ENCODE measurements around the gene ADAMTSL2. TPM values are rescaled to one million over a fixed set of nuclear protein-coding genes. Genes with fewer than 3 reads are reported as not detected.

The ADAMTSL2 gene
- total and polyA plus RNA-seq, 12 donors = 1.00 to 138 (median 56.8) TPM

DNA sequence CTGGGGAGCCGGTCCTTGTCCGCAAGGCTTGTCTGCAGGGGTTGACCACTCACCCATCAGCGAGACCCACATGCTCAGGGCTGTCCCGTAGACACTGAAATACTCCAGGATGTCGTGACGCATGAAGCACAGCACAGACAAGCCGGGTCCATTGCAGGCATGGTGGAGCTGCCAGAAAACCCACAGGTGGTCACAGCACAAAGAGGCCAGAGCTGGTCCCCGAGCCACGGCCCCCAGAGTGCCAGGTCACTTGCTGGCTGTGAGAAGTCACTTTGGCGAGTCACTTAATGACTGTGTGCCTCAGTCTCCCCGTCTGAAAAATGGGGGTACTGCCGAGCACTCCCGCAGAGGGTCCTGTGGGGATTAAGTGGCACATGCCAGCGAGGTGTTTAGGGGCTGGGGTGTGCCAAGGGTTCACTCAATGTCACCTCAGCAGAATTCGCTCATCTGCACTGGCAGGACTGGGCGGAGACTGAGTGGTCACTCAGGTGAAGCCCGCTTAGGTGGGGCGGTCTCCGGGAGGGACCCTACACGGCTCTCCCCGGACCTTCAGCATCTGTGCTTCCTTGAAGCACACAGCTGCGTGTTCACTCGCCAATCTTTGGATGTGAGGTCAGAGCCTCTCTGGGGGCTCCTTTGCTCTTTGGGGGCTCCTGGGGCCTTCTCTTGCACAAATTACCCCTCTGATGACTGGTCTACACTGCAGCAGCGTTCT, 14.2 kb upstream of the ADAMTSL2 start:
- no peak for TF ChIP-seq POLR2A (IDR thresholded peaks at IDR 0.05)
- TF ChIP-seq, protein P1, sequence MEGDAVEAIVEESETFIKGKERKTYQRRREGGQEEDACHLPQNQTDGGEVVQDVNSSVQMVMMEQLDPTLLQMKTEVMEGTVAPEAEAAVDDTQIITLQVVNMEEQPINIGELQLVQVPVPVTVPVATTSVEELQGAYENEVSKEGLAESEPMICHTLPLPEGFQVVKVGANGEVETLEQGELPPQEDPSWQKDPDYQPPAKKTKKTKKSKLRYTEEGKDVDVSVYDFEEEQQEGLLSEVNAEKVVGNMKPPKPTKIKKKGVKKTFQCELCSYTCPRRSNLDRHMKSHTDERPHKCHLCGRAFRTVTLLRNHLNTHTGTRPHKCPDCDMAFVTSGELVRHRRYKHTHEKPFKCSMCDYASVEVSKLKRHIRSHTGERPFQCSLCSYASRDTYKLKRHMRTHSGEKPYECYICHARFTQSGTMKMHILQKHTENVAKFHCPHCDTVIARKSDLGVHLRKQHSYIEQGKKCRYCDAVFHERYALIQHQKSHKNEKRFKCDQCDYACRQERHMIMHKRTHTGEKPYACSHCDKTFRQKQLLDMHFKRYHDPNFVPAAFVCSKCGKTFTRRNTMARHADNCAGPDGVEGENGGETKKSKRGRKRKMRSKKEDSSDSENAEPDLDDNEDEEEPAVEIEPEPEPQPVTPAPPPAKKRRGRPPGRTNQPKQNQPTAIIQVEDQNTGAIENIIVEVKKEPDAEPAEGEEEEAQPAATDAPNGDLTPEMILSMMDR (IDR thresholded peaks at IDR 0.05) = no peak
- H3K27ac ChIP-seq = no peak overlapping the region
- 80 to 87% (median 82%) methylated on average over 11 to 24 of the region's 24 CpGs for WGBS, 4 donors
- no peak for DNase-seq
- H3K4me3 ChIP-seq = no peak overlapping the region
- intact Hi-C loops (cut with DNase I) = no loop called here
- H3K36me3 ChIP-seq (replicated peaks in 1 of 2) = no peaks in the 10 kb centered on the region
- no peaks in the 10 kb centered on the region for H3K9me3 ChIP-seq (replicated peaks in 1 of 3)
- H3K4me1 ChIP-seq (replicated peaks in 1 of 2) = no peaks in the 10 kb centered on the region
- H3K27me3 ChIP-seq = no peaks in the 10 kb centered on the region

DNA sequence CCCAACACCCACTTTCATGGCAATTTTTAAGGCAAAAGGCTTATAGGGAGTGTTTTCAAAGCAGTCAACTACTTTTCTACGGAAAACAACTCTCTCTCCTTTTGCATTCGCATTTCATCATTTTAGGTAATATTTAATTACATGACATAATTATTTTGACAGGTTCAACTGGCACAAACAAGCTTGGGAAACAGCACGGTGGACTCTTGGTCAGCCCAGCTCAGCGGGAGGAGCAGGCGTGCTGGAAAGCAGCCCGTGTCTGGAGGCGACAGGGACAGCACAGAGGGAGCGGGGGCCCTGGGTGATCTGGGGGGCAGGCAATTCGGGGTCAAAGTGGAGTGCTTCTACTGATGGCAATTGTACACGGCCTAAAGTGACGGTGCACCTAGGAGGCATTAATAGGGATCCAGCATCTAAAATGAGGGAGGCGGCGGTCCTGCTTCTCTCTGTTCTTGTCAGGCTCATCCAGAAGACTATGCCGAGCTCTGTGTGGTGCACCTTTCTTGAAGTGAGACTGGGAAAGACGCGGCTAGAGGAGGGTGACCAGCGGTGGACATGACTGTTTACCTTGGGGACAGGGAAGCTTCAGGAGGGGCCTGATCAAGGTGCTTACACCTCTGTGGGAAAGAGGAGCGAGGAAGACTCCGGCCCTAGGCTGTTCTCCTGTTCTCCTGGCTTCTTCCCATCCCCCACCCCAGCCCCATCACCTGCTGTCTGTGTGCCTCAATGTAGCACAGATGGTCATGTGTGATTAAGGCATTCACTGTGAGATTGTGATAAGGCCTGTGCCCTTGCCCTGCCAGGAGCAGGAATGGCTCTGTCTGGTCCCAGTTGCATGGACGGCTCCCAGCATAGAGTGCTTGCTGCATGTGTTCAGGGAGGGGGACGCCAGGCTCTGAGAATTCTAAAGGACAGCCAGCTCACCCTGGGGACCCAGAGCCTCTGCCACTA, 13.1 kb upstream of the ADAMTSL2 start:
- Histone ChIP-seq H3K9me3 (replicated peaks in 1 of 3) (no peaks in the 10 kb centered on the region), H3K4me3 (no peak overlapping the region), H3K36me3 (replicated peaks in 1 of 2) (no peaks in the 10 kb centered on the region), H3K27ac (no peak overlapping the region), H3K27me3 (no peaks in the 10 kb centered on the region), H3K4me1 (replicated peaks in 1 of 2) (peaks cover 0 to 2% of the 10 kb centered on the region in 2 donors)
- no peak for DNase-seq
- intact Hi-C loops (cut with DNase I) = no loop called here
- 83 to 89% (median 88%) methylated on average over 20 to 21 of the region's 21 CpGs for WGBS, 4 donors
- TF ChIP-seq, protein P1 (IDR thresholded peaks at IDR 0.05) = no peak
- TF ChIP-seq POLR2A (IDR thresholded peaks at IDR 0.05) = no peak

DNA sequence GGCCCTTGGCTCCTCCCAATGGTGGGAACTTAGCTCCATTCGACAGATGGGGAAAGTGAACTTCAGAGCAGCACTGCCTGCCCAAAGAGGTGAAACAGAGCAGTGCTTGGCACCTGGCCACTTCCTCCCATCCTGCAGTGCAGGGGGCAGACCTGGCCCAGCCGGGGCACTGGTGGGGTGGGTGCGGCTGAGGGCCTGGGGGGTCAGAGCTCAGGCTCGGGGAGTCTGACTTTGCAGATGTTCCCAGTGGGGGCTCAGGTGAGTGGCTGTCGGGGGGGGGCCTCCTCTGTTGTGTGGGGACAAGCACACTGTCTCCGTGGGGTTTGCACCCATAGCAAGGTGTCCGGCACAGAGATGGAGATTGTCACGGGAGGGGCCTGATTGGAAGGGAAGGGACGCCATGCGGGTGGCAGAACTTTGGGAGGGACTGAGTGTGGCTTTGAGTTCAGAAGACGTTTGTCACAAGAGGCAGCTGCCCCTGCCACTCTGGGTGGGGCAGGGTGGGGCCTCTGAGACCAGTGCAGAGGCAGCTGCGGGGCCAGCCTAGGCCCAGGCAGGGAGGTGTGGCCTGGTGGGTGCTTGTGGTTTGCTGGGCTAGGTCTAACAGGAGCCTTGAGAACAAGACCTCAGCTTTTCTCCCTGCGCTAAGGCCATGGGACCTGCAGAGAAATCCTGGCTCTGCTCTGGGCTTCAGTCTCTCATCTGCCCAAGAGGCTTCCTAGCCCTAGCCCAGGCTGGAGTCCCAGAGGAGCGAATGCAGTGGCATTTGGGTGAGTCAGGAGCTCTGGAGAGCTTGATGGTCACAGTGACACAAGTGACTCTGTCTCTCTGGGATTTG, 12.2 kb upstream of the ADAMTSL2 start:
- Histone ChIP-seq H3K4me1 (replicated peaks in 1 of 2) (peaks cover 4 to 11% of the 10 kb centered on the region in 2 donors), H3K36me3 (replicated peaks in 1 of 2) (no peaks in the 10 kb centered on the region), H3K27ac (no peak overlapping the region), H3K27me3 (no peaks in the 10 kb centered on the region), H3K9me3 (replicated peaks in 1 of 3) (no peaks in the 10 kb centered on the region), H3K4me3 (no peak overlapping the region)
- WGBS, 4 donors = 73 to 86% (median 84%) methylated on average over 8 to 14 of the region's 14 CpGs
- no peak for TF ChIP-seq POLR2A (IDR thresholded peaks at IDR 0.05)
- TF ChIP-seq, protein P1 (IDR thresholded peaks at IDR 0.05) = no peak
- no peak for DNase-seq
- intact Hi-C loops (cut with DNase I) = no loop called here
